Measurements from ENCODE around the gene EYA4.

The EYA4 gene

GRCh38 chr6:133432021-133432989 lies 191.1 kb downstream of the EYA4 start:
- no peak for DNase-seq (ENCODE audit: insufficient read length, low spot score)

GRCh38 chr6:133435065-133435728 lies 194.0 kb downstream of the EYA4 start:
- DNase-seq (ENCODE audit: insufficient read length, low spot score) (no peak), FAIRE-seq (no peak)

More at GRCh38 chr6:133432021-133432989, 191.1 kb downstream of the EYA4 start:
- no peak for FAIRE-seq

- FAIRE-seq (no peak), DNase-seq (ENCODE audit: insufficient read length, low spot score) (no peak)
Measured at GRCh38 chr6:133436652-133437051, 195.5 kb downstream of the EYA4 start.

GRCh38 chr6:133441491-133441890 lies 200.3 kb downstream of the EYA4 start:
- no peak for FAIRE-seq
- DNase-seq (ENCODE audit: insufficient read length, low spot score) = no peak

- FAIRE-seq (no peak), DNase-seq (ENCODE audit: insufficient read length, low spot score) (no peak)
Measured at GRCh38 chr6:133446789-133447188, 205.6 kb downstream of the EYA4 start.

- no peak for DNase-seq (ENCODE audit: insufficient read length, low spot score)
- no peak for FAIRE-seq
Measured at GRCh38 chr6:133447924-133448323, 206.8 kb downstream of the EYA4 start.

- DNase-seq (ENCODE audit: insufficient read length, low spot score) = no peak
Measured at GRCh38 chr6:133456439-133456838, 215.3 kb downstream of the EYA4 start.

GRCh38 chr6:133456944-133457343 lies 215.8 kb downstream of the EYA4 start:
- DNase-seq (ENCODE audit: insufficient read length, low spot score) (no peak), FAIRE-seq (no peak)

More at GRCh38 chr6:133456439-133456838, 215.3 kb downstream of the EYA4 start:
- no peak for FAIRE-seq

- no peak for FAIRE-seq
Measured at GRCh38 chr6:133460101-133460500, 218.9 kb downstream of the EYA4 start.

GRCh38 chr6:133463790-133464189 lies 222.6 kb downstream of the EYA4 start:
- DNase-seq (ENCODE audit: insufficient read length, low spot score) = no peak
- no peak for FAIRE-seq

More at GRCh38 chr6:133460101-133460500, 218.9 kb downstream of the EYA4 start:
- DNase-seq (ENCODE audit: insufficient read length, low spot score) = no peak

- FAIRE-seq (no peak), DNase-seq (ENCODE audit: insufficient read length, low spot score) (no peak)
Measured at GRCh38 chr6:133466680-133467079, 225.5 kb downstream of the EYA4 start.

- FAIRE-seq = no peak
- DNase-seq (ENCODE audit: insufficient read length, low spot score) = no peak
Measured at GRCh38 chr6:133467231-133467981, 226.2 kb downstream of the EYA4 start.

- FAIRE-seq (no peak), DNase-seq (ENCODE audit: insufficient read length, low spot score) (no peak)
Measured at GRCh38 chr6:133467982-133468380, 226.8 kb downstream of the EYA4 start.

GRCh38 chr6:133468591-133468990 lies 227.4 kb downstream of the EYA4 start:
- FAIRE-seq = no peak
- no peak for DNase-seq (ENCODE audit: insufficient read length, low spot score)

- FAIRE-seq (no peak), DNase-seq (ENCODE audit: insufficient read length, low spot score) (no peak)
Measured at GRCh38 chr6:133474516-133474915, 233.4 kb downstream of the EYA4 start.

GRCh38 chr6:133478673-133479072 lies 237.5 kb downstream of the EYA4 start:
- DNase-seq (ENCODE audit: insufficient read length, low spot score) (no peak), FAIRE-seq (no peak)

GRCh38 chr6:133487174-133487573 lies 246.0 kb downstream of the EYA4 start:
- no peak for FAIRE-seq
- DNase-seq (ENCODE audit: insufficient read length, low spot score) = no peak

GRCh38 chr6:133495205-133495903 lies 254.2 kb downstream of the EYA4 start:
- FAIRE-seq (no peak), DNase-seq (ENCODE audit: insufficient read length, low spot score) (no peak)

- no peak for DNase-seq (ENCODE audit: insufficient read length, low spot score)
- FAIRE-seq = no peak
Measured at GRCh38 chr6:133499662-133500061, 258.5 kb downstream of the EYA4 start.

GRCh38 chr6:133501675-133502270 lies 260.6 kb downstream of the EYA4 start:
- no peak for DNase-seq (ENCODE audit: insufficient read length, low spot score)
- FAIRE-seq = no peak
